HUDEP-2 (cell line): ENCODE data around the gene PRMT5.
"Not testable (repeated sequence)": the region's sequence is repeated elsewhere in the genome, so short reads cannot be mapped to it uniquely, and the experiment has no call there.

ENCODE experiments used
- DNase-seq, 76 experiments: peaks; one replicate each; lab custom pipeline; 2025; ENCODE audit not compliant: unreplicated experiment in 76 of 76; lab: John Stamatoyannopoulos, UW

PRMT5 gene

DNA sequence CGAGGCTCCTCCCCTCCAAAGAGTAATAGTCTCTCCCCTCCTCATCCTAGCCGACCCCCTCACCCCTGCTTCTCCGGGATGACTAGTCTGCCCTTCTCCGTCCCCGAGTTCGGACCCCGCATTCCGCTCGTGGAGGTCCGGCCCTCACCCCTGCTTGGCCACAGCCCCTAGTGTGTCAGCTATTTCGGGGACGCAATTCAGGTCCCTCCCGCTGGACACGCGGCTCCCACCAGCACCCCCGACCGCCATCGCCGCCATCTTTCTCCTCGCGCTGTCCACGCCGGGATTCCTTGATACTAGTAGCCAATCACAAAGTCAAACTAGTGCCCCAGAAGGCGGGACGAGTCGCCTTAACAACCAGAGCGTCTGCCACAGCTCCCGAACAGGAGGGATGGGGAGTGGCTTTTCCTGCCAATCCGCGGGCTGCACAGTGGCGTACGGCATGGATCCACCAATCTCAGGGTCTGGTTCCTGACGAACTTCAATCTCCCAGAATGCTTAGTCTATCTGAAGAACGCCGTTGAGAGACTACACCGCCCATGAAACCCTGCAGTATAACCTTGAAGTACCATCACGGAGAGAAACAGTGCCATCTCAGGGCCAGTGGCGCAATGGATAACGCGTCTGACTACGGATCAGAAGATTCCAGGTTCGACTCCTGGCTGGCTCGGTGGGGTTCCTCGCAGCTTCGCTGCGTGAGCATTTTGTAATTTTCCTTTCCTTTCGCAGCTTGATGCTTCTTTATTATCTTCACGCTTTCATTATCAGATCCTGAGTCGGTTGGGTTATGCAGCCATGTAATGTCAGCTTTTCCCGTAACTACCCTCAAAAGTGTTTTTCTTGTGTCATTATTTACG lies at the start of gene PRMT5:
Gene PRMT5 (minus strand): TSS at position 273 of the 857 bp plus-strand sequence. CDS start 15 bp downstream, at position 258.
- peak; percentile 77 to 99 (median 98) for DNase-seq

DNA sequence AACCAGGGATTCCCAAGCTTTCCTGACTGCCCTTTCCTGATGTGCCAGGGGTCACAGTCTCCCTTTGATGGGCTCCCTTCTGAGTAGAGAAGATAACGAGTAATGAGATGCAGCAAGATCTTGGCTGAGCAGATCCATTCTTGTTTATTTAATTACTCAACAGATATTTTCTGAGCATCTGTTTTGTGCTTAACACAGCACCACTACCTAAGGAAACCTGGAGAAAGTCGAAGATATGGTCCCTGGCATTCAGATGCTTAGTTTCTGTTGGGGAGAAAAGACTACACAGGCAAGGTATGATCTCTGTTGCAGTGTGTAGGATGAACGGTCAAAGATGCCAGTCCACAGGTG lies 49.3 kb upstream of the PRMT5 start:
- DNase-seq, result no peak

DNA sequence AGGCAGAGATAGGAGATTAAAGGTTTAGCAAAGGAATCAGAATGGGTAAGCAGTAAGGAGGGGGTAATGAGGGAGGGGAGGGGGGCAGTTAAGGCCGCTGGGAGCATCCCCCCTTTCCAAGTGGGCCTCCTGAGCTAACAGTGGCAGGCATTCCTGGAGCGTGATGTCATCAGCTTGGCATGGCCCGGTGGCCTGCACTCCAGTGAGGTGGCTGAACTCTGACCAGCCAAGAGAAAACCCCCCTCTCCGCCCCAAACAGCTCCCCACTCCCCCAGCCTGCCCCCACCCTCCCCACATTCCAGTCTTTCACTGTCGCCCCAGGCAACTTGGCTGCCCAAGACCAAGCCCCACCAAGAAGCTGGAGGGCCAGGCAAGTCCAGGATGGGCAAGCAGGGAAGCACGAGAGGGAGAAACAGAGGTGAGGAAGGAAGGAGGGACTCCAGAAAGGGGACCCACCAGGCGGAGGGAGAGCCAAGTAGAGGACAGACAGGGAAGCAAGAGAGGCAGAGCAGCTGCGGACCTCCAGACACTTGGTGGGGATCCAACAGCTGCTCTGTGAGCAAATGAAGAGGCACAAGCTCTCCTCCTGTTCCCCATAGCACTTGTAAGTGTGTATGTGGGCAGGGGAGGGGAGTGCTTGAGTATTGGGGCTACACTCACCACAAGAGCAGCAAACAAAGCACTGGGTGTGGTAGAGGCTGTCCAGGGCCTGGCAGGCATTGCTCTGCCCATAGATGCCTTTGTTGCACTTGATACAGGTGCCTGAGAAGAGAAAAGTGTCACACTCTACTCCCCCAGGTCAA lies 48.7 kb upstream of the PRMT5 start:
- DNase-seq, result no peak

DNA sequence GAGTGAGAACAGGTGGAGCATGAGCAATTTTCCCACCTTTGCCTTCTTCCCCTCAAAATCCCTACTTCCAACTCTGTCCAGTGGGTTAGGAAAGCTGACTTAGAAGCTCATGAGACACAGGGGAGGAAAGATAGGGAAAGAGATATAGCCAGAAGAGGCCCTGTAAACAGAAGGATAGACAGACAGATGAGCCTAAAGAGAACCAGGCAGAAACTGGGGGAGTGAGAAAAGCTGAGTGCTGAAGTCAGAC lies 48.2 kb upstream of the PRMT5 start:
- no peak for DNase-seq

DNA sequence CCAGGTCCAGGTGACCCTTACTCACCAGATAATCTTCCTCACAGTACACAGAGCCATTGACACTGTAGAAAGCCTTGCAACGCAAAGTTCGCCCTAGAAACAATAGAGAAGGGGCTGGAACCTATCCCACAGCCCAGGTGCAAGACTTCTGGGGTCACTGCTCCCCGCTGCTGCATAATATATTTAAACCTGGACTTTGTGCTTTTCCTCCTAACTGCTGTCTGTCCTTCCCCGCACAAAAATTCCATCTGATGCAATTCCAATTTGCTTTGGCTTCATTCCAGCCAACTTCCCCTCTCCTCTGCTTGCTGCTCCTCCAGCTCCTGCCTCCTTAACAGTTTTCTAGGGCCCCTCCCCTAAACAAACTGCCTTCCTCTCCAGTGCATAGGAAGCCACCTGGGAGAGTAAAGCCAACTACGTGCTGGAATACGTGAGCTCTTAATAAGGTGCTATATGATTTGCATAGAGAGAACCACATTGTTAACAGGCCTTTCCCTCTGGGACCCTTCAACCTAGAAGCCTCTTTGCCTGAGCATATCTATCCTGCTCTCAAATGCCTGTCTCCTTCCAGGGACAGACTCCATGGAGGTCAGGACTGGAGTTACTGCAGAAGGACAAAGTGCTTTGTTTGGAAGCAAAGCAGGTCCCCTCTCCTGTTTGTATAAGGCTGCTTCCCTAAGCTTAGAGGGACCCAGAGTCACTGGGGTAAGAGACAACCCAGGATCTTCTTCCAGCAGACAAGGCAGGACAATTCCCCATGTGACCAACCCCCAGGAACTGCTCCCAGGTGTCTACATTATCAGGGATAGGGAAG lies 47.7 kb upstream of the PRMT5 start:
- DNase-seq, result no peak

DNA sequence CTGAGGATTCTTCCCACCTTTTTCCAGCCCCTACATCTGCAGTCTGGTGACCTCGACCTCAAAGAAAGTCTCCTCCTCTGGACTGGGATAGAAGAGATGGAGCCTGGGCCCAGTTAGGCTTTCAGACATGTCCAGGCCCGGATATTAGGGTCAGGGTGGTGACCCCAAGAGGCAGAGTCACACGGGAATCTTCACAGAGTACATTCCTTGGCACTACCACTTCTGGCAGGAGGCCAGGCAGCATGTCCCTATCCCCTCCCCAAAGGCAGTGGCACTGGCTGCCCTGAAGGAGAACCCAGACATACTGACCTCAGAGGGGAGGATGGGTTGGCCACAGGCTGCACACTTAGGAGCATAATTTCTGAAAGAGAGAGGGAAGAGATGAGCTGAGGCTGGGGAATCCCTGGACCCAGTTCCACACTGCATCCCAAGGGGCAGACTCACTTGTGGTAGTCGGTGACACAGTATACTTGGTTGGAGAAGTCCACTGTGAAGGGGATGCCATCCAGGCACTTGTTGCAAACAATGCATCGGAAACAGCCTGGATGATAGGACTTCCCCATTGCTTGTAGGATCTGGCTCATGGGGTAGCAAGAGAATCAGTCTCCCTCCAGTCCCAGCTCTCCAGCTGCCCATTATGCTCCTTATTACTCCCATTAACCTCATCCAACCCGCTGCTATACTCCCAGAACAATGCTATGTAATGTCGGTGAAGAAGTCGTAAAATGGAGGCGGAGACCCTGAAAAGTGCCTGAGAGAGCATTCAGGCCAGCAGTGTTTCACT lies 45.5 kb upstream of the PRMT5 start:
- DNase-seq, result no peak

DNA sequence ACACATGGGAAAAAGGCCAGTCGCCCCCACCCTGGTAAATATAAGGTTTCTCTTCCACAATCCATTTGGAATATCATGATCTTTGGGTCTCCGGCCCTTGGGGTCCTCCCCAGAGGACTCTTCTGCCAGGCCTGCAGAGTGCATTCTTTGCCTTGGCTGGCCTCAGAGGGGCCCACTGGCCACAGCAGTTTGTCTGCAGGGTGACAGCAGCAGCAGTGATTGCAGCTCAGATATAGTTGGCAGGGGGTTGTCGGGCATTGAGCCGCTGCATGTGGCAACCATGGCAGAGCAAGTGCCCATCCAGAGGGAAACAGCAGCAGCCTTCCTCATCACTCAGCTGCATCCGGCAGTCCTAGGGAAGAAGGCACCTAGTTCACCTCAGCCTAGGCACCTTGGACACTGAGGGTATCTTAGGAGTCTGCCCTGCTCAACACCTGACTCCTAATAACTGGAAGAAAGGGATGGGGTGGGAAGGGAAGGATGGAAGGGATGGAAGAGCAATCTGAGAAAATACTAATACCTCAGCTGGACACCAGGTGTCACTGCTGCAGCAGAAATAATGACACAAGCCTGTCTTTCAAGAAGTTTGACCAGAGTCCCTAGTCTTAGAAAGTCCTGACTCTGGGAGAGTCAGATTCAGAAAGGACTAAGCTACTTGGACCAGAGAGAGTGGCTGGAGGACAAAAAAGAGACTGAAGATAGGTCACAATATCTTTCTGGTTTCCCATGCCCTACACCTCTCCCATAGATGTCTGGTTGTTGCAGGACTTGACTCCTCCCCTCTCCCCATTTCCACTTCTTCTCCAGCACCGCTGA lies 44.2 kb upstream of the PRMT5 start:
- peak in 28 of 76 experiments; percentile 7 to 50 (median 26) for DNase-seq

DNA sequence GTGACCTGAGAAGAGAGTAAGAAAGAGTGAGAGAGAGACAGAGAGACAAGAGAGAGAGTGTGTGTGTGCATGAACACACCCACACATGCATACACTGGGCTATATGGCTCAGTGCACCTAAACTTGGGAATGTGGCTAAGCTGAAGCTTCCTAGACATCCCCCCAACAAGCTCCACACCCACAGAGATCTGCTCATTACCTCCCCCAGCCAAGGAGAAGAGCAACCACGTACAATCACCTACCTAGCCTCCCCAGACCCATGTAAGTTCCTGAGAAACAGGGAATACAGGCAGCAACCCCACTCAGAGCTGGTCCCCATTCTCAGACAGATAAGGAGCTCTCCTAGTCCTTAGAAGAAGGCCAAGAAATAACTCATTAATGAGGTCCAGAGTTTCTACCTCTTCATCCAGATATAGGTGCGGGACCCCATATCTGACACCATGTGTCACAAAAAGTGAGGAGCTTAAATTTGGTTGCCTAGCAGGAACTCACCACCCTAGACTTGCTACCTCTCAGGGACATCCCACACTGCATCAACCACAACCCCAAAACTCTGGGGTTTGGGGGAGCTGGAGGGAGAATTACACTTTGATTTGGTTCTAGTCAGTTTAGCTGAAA lies 43.2 kb upstream of the PRMT5 start:
- DNase-seq, result no peak

DNA sequence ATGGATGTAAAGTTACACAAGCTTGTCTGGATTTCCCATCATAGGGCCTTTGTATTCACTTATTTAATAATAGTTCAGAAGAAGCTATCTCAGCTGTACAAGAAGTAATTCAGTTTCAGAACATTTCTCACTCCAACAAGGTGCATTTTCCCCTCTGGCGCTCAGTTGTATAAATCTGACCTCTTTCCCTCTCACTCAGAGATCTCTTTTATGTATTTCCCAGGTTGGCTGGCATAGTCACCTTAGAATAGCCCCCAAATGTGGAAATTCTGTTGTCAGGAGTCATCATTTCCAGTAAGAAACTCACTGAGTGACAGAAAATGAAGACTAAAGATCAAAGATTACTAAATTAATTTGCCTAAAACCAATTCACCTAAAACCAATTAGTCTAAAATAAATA lies 42.0 kb upstream of the PRMT5 start:
- DNase-seq, result no peak

DNA sequence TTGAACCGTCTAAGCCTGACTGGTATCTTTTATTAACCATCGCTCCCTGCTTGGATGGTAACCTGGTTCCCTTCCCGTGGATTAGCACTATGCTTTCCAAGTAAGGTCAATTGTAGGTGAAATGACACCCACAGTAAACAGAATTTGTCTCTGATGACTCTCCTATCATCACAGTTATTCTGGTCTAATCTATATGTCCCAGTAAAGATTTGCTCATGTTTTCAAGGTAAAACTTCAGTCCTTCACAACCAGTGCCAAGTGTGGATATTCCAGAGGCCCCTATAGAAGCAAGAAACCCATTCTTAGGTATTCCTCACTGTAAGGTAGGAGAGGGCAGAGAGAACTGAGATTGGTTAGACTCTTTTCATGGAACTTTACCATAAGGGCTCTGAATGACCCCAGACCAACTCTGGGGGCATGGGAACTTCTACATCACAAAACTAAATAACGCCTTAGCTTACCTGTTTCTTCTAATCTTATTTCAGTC lies 37.6 kb upstream of the PRMT5 start:
- no peak for DNase-seq

DNA sequence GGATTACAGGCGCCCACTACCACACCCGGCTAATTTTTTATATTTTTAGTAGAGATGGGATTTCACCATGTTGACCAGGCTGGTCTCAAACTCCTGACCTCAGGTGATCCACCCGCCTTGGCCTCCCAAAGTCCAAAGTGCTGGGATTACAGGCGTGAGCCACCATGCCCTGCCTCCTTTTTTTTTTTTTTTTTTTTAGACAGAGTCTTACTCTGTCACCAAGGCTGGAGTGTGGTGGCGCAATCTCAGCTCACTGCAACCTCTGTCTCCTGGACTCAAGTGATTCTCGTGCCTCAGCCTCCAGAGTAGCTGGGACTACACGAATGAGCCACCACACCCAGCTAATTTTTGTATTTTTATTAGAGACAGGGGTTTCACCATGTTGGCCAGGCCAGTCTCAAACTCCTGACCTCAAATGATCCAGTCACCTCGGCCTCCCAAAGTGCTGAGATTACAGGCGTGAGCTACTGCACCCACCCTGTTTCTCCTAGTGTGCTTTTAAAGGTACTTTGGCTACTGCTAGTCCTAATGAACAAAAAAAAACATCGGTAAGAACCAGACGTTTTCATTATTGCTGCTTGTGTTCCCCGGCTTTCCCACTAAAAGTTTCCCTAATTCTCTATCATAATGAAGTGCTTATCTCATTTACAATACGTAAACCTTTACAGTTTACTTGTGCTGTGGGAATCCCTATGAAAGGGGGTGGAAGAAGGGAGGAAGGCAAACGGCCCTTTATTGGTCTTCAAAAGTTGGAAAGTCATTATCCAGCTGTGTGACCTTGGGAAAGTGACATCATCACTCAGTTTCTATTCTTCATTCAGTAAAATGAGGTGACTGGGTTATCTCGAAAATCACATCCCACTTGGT lies 37.0 kb upstream of the PRMT5 start:
- DNase-seq, result not testable (repeated sequence)

DNA sequence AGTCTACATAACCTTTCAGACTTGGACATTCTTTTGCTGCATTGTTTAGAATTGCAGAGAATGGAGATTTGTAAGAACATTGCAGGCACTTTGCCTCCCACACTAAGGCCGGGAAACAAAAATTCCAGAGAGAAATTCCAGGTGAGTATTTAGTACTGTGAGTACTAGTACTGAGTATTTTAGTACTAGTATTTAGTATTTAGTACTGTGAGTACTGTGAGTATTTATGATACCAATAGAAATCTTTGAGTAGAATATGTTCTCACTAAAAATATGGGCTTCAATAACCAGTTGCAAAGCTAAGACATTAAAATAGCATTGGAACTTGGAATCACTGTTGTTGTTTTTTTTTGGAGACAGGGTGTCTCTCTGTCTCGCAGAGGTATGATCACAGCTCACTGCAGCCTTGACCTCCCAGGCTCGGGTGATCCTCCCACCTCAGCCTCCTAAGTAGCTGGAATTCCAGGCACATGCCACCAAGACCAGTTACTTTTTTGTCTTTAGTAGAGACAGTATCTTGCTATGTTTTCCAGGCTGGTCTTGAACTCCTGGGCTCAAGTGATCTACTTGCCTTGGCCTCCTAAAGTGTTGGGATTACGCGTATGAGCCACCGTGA lies 33.0 kb upstream of the PRMT5 start:
- no peak for DNase-seq

DNA sequence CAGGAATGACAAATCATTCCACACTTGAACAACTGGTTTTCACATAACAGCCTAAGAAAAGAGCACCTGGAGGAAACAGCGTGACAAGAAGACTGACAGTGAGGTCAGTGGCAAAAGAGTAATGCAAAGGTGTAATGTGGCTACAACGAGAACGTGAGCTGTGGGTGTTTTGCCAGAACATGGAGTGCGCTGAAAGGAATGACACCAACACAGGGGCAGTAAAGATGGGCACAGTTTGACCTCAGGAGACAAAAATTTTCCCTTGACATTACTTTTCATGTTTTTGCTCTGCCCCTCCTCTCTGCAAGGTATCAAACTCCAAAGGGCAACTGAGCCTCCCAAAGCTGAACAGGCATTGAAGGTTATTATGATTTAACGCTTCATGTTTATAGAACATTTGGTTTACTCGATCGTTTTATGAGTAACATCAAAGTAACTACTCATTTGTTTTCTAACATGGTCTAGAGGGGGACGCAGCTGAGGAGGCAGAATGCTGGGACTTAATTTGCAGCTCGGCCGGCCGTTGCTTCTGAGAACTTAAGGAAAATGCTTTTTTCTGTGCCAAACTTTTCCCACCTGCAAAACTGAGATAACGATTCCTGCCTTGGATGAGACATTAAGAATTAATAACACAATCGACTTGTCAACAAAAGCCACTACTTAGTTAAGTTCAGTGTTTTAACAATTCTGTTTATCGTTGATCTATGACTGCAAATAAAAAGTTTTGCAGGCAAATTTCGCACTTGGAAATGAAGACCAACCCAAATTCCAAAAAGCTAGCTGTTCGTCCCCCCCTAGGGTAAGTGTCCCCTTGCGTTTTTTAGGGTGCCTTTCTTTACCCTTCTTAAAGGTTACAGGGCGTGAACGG lies 26.8 kb upstream of the PRMT5 start:
- DNase-seq, result peak in 3 of 76 experiments; percentile 8 to 48 (median 13)

DNA sequence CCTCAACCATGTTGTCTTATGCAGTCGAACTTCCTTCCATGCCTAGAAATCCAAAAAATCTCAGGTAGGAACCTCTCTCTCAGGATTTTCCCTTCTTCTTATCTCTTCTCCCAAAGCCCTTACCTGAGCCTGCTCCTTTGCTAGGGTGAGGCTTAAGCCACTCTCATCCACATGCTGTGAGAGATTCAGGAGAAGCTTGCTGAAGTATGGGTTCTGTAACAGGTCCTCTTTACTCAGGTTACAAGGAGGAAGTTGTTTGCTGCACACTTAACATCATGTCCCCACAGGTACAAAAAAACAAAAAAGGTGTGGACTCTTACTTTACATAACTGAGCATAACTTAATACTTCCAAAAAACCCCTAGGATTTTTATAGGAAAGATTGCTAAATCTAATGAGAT lies 23.2 kb upstream of the PRMT5 start:
- no peak for DNase-seq

DNA sequence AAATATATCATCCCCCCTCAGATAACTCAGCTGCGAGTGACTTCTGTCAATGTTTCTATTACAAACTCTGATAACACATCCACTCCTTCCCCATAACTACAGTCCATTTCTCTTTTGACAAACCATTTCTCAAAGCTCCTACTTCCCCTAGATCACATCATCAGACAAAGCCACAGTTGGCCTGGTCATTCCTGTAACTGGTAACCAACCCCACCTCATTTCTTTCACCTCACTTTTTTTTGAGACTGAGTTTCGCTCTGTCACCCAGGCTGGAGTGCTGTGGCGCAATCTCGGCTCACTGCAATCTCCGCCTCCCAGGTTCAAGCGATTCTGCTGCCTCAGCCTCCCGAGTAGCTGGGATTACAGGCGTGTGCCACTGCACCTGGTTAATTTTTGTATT lies 22.6 kb upstream of the PRMT5 start:
- DNase-seq, result not testable (repeated sequence)

DNA sequence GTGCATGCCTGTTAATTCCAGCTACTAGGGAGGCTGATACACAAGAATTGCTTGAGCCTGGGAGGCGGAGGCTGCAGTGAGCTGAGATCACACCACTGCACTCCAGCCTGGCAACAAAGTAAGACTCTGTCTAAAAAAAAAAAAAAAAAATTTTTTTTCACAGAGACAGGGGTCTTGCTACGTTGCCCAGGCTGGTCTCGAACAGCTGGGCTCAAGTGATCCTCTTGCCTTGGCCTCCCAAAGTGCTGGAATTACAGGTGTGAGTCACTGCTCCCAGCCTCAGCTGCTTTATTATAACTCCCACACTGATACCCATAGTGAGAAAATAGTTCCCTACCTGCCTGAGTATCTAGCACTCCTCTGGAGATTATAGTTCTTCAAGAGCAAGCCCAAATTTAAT lies 16.5 kb upstream of the PRMT5 start:
- DNase-seq, result no peak

DNA sequence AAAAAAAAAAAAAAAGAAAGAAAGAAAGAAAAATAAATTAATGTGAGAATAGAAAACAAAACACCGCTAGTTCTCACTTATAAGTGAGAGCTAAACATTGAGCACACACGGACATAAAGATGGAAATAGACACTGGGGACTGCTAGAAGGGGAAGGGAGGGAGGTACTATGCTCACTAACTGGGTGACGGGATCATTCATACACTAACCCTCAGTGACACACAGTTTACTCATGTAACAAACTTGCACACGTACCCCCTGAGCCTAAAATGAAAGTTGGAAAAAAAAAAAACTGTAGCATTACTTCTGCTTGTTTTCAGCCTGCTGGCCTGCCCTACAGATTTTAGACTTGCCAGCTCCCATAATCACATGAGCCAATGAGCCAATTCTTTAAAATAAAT lies 10.5 kb upstream of the PRMT5 start:
- DNase-seq, result no peak
